Stimulated activated CD8-positive, alpha-beta memory T cell treated with anti-CD3 and anti-CD28 coated beads, Interleukin-4, amount 100 ng/mL, for 48 hours (primary cell): ENCODE measurements around the gene MACF1.
A peak's percentile ranks its signal among the peaks of the same experiment; 100 is the strongest.
"Not testable (repeated sequence)": the region's sequence is repeated elsewhere in the genome, so short reads cannot be mapped to it uniquely, and the experiment has no call there.

ENCODE experiments used
- DNase-seq: peaks from one replicate; pipeline ENCODE4 v3.0.0-alpha.2; 2020

Gene MACF1

DNA sequence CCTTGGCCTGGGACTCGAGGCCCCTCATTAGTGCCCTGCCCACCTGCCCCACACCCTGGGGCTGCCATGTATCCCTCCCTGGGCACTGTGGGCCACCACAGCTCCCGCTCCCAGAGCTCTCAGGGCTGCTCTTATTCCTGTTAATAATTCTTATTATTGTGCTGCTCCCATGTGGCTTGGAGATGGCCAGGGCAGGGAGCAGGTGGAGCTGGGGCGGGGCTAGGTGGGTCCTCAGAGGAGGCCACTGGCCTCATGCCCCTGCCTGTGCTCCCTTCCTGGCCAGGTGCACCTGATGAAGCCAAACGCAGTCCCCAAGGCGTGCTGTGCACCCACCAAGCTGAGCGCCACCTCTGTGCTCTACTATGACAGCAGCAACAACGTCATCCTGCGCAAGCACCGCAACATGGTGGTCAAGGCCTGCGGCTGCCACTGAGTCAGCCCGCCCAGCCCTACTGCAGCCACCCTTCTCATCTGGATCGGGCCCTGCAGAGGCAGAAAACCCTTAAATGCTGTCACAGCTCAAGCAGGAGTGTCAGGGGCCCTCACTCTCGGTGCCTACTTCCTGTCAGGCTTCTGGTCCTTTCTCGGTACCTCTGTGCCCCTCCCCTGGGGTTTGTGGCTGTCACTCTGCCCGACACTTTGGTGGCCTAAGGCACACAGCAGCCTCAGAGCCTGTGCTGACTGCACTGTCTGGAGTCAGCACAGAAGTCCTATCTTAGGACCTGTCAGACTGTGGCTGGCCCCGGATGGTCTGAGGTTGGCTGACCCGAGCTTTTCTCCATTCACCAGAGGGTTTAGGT is 321.1 kb downstream of the MACF1 start:
- peak; percentile 61 for DNase-seq

GRCh38 chr1:39526466-39527189 is 322.1 kb downstream of the MACF1 start:
- no peak for DNase-seq

- DNase-seq: not testable (repeated sequence)
Measured at GRCh38 chr1:39527190-39527579, 322.7 kb downstream of the MACF1 start.

GRCh38 chr1:39528082-39528481 is 323.6 kb downstream of the MACF1 start:
- no peak for DNase-seq

DNA sequence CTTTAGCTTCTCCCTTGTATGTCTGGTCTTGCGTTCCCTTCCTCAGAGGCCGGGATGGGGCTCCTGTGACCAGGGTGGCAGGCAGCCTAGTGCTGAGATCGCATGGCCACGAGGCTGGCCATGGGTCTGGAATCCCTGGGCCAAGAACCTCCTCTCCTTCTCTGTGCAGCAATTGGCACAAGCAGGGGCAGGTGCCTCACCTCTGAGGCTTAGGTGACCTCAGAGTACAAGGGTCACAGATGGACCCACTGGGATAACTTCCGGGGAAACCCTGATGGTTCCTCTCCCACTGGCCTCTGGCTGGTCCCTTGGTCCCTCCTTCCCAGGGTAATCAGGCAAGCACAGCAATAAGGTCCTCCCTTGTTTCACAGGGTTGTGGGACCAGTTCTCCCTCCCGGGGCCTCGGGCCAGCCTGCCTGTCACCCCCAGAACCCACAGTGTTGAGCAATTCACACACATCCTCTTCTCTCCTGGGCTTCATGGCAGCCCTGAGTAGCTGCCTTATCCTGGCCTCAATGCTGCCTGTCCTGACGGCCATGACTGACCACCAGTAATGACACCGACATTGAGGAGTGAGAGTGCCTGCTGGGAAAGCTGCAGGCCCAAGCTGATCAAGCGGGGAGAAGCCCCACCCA is 325.5 kb downstream of the MACF1 start:
- DNase-seq: no peak

GRCh38 chr1:39531526-39531925 is 327.0 kb downstream of the MACF1 start:
- no peak for DNase-seq

DNA sequence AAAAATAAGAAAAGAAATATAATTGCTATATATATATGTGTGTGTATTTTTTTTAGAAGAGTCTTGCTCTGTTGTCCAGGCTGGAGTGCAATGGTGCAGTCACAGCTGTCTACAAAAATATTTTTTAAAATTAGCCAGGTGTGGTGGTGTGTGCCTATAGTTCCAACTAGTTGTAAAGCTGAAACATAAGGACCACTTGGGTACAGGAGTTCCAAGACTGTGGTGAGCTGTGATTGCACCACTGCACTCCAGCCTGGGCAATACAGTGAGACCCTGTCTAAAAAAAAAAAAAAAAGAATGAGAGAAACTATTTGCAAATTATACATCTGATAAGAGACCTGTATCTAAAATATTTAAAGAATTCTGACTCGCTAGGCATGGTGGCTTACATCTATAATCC is 328.9 kb downstream of the MACF1 start:
- DNase-seq: no peak
